GM19452 (cell line): ENCODE data around the gene RPL13.

Experiments
- ATAC-seq: cut with Tn5 transposase; IDR thresholded peaks from one replicate; pipeline ENCODE4 v1.9.1; 2021; ENCODE audit not compliant: unreplicated experiment

Gene RPL13

GRCh38 chr16:89560378-89561141 lies at the start of gene RPL13:
Gene RPL13, plus strand, starts transcription at chr16:89560682. Its CDS starts 278 bp downstream, at chr16:89560960.
- peak; percentile 94 for ATAC-seq

GRCh38 chr16:89511374-89511773 lies 49.1 kb upstream of the RPL13 start:
- ATAC-seq = no peak

GRCh38 chr16:89512453-89512852 lies 48.0 kb upstream of the RPL13 start:
- ATAC-seq = no peak

- no peak for ATAC-seq
Observed at GRCh38 chr16:89517128-89517527, 43.4 kb upstream of the RPL13 start.

- ATAC-seq = no peak
Observed at GRCh38 chr16:89519881-89520280, 40.6 kb upstream of the RPL13 start.

- no peak for ATAC-seq
Observed at GRCh38 chr16:89522287-89522686, 38.2 kb upstream of the RPL13 start.

GRCh38 chr16:89523680-89524344 lies 36.7 kb upstream of the RPL13 start:
- ATAC-seq = no peak

- ATAC-seq = no peak
Observed at GRCh38 chr16:89525146-89525913, 35.2 kb upstream of the RPL13 start.

- no peak for ATAC-seq
Observed at GRCh38 chr16:89529097-89529496, 31.4 kb upstream of the RPL13 start.

- ATAC-seq = no peak
Observed at GRCh38 chr16:89530401-89531381, 29.8 kb upstream of the RPL13 start.

- ATAC-seq = no peak
Observed at GRCh38 chr16:89531821-89532526, 28.5 kb upstream of the RPL13 start.

GRCh38 chr16:89534252-89534756 lies 26.2 kb upstream of the RPL13 start:
- no peak for ATAC-seq

GRCh38 chr16:89536371-89536770 lies 24.1 kb upstream of the RPL13 start:
- no peak for ATAC-seq

- ATAC-seq = no peak
Observed at GRCh38 chr16:89536886-89537548, 23.5 kb upstream of the RPL13 start.

GRCh38 chr16:89537549-89537925 lies 22.9 kb upstream of the RPL13 start:
- no peak for ATAC-seq

- ATAC-seq = no peak
Observed at GRCh38 chr16:89538286-89538685, 22.2 kb upstream of the RPL13 start.

GRCh38 chr16:89540557-89540956 lies 19.9 kb upstream of the RPL13 start:
- no peak for ATAC-seq

GRCh38 chr16:89541792-89542191 lies 18.7 kb upstream of the RPL13 start:
- ATAC-seq = no peak

GRCh38 chr16:89544113-89544512 lies 16.4 kb upstream of the RPL13 start:
- ATAC-seq = no peak
